ENCODE results near the gene DRAXIN.

DNA sequence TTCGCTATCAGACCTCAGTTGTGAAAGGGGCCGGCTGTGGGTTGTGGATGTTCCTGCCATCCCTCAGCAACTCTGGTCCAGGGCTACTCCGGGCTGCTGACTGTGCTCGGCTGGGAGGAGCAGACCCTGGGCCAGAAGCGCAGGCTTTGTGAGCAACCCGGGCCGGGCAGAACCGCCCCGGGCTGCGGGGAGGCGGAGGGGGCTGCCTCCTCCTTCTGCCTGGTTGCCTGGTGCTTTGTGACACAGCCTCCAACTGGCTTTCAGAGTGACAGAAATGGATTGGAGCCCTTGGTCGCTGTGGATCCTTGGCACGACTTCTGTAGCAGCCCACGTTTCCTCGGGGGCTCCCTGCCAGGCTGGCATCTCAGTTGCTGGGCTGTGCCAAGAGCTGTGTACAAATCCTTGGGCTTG, 10.0 kb downstream of the DRAXIN start:
- TF ChIP-seq GATA3 (IDR thresholded peaks at IDR 0.05; ENCODE audit: low read depth, low read length) (no peak), GATA2 (IDR thresholded peaks at IDR 0.05; ENCODE audit: low read depth, low read length) (no peak)

Measured in SH-SY5Y (cell line).